ENCODE measurements around the gene KIFC1.

The KIFC1 gene

GRCh38 chr6:33424855-33425667 lies 33.4 kb downstream of the KIFC1 start:
- Histone ChIP-seq H3K27ac (peak overlapping the region; percentile 53), H3K36me3 (no peaks in the 10 kb centered on the region), H3K4me3 (ENCODE audit: low read depth in 1 of 2, low read length in 1 of 2) (peak overlapping the region; percentile 57 to 80), H3K4me1 (ENCODE audit: control insufficient read depth in 1 of 2, insufficient read depth in 1 of 2, low read depth in 1 of 2, low read length in 1 of 2) (peaks cover 30 to 37% of the 10 kb centered on the region in 2 experiments), H3K27me3 (peaks cover 70% of the 10 kb centered on the region), H3K9me3 (no peaks in the 10 kb centered on the region)
- no peak for TF ChIP-seq CTCF (IDR thresholded peaks at IDR 0.05)

GRCh38 chr6:33425668-33426577 lies 34.3 kb downstream of the KIFC1 start:
- Histone ChIP-seq H3K9me3 (no peaks in the 10 kb centered on the region), H3K27ac (peak overlapping the region; percentile 53), H3K4me3 (ENCODE audit: low read depth in 1 of 2, low read length in 1 of 2) (peak overlapping the region; percentile 57 to 80), H3K4me1 (ENCODE audit: control insufficient read depth in 1 of 2, insufficient read depth in 1 of 2, low read depth in 1 of 2, low read length in 1 of 2) (peaks cover 32 to 41% of the 10 kb centered on the region in 2 experiments), H3K36me3 (no peaks in the 10 kb centered on the region), H3K27me3 (peaks cover 64% of the 10 kb centered on the region)
- peak; percentile 47 for TF ChIP-seq CTCF (IDR thresholded peaks at IDR 0.05)

GRCh38 chr6:33426590-33427511 lies 35.2 kb downstream of the KIFC1 start:
- peaks cover 41 to 51% of the 10 kb centered on the region in 2 experiments for H3K4me1 ChIP-seq (ENCODE audit: control insufficient read depth in 1 of 2, insufficient read depth in 1 of 2, low read depth in 1 of 2, low read length in 1 of 2)
- H3K9me3 ChIP-seq = no peaks in the 10 kb centered on the region
- H3K36me3 ChIP-seq = no peaks in the 10 kb centered on the region
- peak overlapping the region; percentile 29 for H3K27ac ChIP-seq
- H3K4me3 ChIP-seq (ENCODE audit: low read depth in 1 of 2, low read length in 1 of 2) = peak overlapping the region; percentile 56 to 80
- H3K27me3 ChIP-seq = peaks cover 64% of the 10 kb centered on the region
- TF ChIP-seq CTCF (IDR thresholded peaks at IDR 0.05) = no peak

DNA sequence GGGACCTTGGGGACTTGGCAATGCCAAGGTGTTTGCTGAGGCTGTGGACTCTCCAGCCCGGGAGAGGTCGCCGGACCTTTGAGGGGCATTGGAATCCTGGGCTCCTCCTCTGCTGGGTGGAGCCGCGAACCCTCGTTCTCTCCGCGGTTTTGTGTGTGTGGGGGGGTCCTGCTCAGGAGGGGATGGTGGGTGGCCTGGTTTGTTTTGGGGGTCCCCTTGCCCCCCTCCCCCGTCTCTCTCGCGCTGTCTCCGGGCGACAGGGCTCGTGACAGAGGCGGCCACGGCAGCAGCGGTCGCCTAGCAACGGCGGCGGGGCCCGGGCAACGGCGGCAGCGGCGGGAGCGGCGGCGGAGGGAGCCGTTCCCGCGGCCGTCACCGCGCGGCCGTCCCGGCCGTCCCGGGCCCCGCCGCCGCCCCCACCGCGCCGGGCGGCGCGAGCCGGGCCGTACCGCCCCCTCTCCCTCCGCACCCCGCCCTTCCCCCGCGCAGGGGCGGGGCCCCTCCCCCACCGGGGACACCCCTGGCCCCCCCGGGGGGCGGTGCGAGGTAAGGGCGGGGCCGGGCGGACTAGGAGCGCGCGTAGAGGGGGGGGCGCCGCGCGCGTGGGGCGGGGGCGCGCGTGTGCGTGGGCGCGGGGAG lies 36.1 kb downstream of the KIFC1 start:
- Histone ChIP-seq H3K9me3 (no peaks in the 10 kb centered on the region), H3K4me1 (ENCODE audit: control insufficient read depth in 1 of 2, insufficient read depth in 1 of 2, low read depth in 1 of 2, low read length in 1 of 2) (peaks cover 47 to 59% of the 10 kb centered on the region in 2 experiments), H3K4me3 (ENCODE audit: low read depth in 1 of 2, low read length in 1 of 2) (peak overlapping the region; percentile 49 to 56), H3K27me3 (peaks cover 64% of the 10 kb centered on the region), H3K27ac (no peak overlapping the region), H3K36me3 (no peaks in the 10 kb centered on the region)
- TF ChIP-seq CTCF (IDR thresholded peaks at IDR 0.05) = no peak
